ENCODE measurements around the gene ANKDD1A. TPM values are rescaled to one million over a fixed set of nuclear protein-coding genes. Genes with fewer than 3 reads are reported as not detected.

The ANKDD1A gene
- total RNA-seq, 1 donor, result 6.2 TPM

DNA sequence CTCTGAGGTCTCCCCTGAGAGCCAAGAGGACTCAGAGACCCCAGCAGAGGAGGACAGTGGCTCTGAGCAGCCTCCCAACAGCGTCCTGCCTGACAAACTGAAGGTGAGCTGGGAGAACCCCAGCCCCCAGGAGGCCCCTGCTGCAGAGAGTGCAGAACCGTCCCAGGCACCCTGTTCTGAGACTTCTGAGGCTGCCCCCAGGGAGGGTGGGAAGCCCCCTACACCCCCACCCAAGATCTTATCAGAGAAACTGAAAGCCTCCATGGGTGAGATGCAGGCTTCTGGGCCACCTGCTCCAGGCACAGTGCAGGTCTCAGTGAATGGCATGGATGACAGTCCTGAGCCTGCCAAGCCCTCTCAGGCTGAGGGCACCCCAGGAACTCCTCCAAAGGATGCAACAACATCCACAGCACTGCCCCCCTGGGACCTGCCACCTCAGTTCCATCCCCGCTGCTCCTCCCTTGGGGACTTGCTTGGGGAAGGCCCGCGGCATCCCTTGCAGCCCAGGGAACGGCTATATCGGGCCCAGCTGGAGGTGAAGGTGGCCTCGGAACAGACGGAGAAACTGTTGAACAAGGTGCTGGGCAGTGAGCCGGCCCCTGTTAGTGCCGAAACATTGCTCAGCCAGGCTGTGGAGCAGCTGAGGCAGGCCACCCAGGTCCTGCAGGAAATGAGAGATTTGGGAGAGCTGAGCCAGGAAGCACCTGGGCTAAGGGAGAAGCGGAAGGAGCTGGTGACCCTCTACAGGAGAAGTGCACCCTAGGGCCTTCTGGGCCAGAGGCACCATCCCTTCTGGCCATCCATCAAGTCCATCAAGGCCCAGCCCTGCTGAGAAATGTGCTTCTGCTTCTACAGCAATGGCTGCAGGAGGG lies 46.3 kb upstream of the ANKDD1A start:
- H3K27me3 ChIP-seq (ENCODE audit: insufficient read depth, low read length), result no peaks in the 10 kb centered on the region
- H3K4me1 ChIP-seq (ENCODE audit: insufficient read depth, low read length), result peaks cover 11% of the 10 kb centered on the region
- H3K4me3 ChIP-seq (ENCODE audit: insufficient read depth, low read length), result no peak overlapping the region
- H3K4me2 ChIP-seq (ENCODE audit: insufficient read depth, low read length), result no peak overlapping the region
- DNase-seq (ENCODE audit: insufficient read length, low spot score, missing footprints), result no peak
- H3K79me2 ChIP-seq (ENCODE audit: insufficient read depth, low read length), result peaks cover 24% of the 10 kb centered on the region
- no peak overlapping the region for H2AFZ ChIP-seq (ENCODE audit: low read length)
- peaks cover 8% of the 10 kb centered on the region for H4K20me1 ChIP-seq (ENCODE audit: insufficient read depth, low read length)
- H3K27ac ChIP-seq (ENCODE audit: low read depth, low read length), result no peak overlapping the region
- TF ChIP-seq, protein P1, sequence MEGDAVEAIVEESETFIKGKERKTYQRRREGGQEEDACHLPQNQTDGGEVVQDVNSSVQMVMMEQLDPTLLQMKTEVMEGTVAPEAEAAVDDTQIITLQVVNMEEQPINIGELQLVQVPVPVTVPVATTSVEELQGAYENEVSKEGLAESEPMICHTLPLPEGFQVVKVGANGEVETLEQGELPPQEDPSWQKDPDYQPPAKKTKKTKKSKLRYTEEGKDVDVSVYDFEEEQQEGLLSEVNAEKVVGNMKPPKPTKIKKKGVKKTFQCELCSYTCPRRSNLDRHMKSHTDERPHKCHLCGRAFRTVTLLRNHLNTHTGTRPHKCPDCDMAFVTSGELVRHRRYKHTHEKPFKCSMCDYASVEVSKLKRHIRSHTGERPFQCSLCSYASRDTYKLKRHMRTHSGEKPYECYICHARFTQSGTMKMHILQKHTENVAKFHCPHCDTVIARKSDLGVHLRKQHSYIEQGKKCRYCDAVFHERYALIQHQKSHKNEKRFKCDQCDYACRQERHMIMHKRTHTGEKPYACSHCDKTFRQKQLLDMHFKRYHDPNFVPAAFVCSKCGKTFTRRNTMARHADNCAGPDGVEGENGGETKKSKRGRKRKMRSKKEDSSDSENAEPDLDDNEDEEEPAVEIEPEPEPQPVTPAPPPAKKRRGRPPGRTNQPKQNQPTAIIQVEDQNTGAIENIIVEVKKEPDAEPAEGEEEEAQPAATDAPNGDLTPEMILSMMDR (IDR thresholded peaks at IDR 0.05; ENCODE audit: extremely low read depth, low read depth, low read length), result no peak
- H3K9me3 ChIP-seq (ENCODE audit: low read depth, low read length), result no peaks in the 10 kb centered on the region
- peaks cover 35% of the 10 kb centered on the region for H3K36me3 ChIP-seq (ENCODE audit: insufficient read depth, low read length)

DNA sequence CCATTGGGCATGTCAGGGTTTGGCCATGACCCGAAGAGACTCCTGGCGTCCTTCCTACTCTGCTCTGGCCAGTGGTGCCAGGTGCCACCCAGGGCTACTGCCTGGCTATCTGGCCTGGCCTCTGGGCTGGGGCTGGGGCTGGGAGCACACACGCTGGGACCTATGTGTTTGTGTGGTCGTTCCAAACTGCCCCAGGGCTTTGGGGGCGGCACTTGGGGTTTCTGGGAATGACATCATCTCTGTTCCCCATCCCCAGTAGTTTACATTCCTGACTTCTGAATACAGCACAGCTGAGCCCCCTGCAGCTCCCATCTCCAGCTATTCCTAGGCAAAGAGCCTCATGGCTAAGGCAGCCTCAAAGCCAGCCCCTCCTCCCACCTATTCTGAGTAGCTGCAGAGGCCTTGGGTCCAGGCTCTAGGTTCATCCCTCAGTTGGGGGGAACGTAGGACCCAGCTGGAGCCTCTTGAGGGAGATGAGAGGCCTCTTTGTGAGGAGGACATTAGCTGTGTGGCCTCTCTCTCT lies 45.6 kb upstream of the ANKDD1A start:
- TF ChIP-seq, protein P1 (IDR thresholded peaks at IDR 0.05; ENCODE audit: extremely low read depth, low read depth, low read length), result no peak
- H3K4me2 ChIP-seq (ENCODE audit: insufficient read depth, low read length), result no peak overlapping the region
- H4K20me1 ChIP-seq (ENCODE audit: insufficient read depth, low read length), result peaks cover 7% of the 10 kb centered on the region
- peaks cover 28% of the 10 kb centered on the region for H3K36me3 ChIP-seq (ENCODE audit: insufficient read depth, low read length)
- peak; percentile 91 for DNase-seq (ENCODE audit: insufficient read length, low spot score, missing footprints)
- H3K79me2 ChIP-seq (ENCODE audit: insufficient read depth, low read length), result peaks cover 17% of the 10 kb centered on the region
- no peak overlapping the region for H2AFZ ChIP-seq (ENCODE audit: low read length)
- peaks cover 11% of the 10 kb centered on the region for H3K4me1 ChIP-seq (ENCODE audit: insufficient read depth, low read length)
- no peaks in the 10 kb centered on the region for H3K9me3 ChIP-seq (ENCODE audit: low read depth, low read length)
- H3K27ac ChIP-seq (ENCODE audit: low read depth, low read length), result no peak overlapping the region
- no peak overlapping the region for H3K4me3 ChIP-seq (ENCODE audit: insufficient read depth, low read length)
- H3K27me3 ChIP-seq (ENCODE audit: insufficient read depth, low read length), result no peaks in the 10 kb centered on the region

DNA sequence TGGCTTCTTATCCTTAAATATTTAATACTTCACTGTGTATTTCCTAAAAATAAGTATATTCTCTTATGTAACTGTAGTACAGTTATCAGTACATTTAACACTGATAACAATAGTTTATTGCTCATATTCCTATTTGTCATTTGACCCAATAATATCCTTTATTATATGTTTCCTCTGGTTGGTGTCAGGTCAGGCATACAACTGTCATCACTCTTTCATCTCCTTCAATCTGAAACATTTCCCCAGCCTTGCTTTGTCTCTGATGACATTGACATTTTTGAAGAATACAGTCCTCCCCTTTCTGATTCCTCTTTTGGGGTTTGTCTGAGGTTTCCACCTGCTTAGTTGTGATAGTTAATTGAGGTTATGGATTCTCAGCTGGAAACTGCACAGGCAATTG lies 42.2 kb upstream of the ANKDD1A start:
- Histone ChIP-seq H3K27me3 (ENCODE audit: insufficient read depth, low read length) (no peaks in the 10 kb centered on the region), H2AFZ (ENCODE audit: low read length) (no peak overlapping the region), H3K36me3 (ENCODE audit: insufficient read depth, low read length) (peaks cover 14% of the 10 kb centered on the region), H3K27ac (ENCODE audit: low read depth, low read length) (no peak overlapping the region), H3K4me3 (ENCODE audit: insufficient read depth, low read length) (no peak overlapping the region), H3K9me3 (ENCODE audit: low read depth, low read length) (no peaks in the 10 kb centered on the region), H3K4me1 (ENCODE audit: insufficient read depth, low read length) (peaks cover 18% of the 10 kb centered on the region), H3K4me2 (ENCODE audit: insufficient read depth, low read length) (no peak overlapping the region), H4K20me1 (ENCODE audit: insufficient read depth, low read length) (no peaks in the 10 kb centered on the region), H3K79me2 (ENCODE audit: insufficient read depth, low read length) (peaks cover 2% of the 10 kb centered on the region)
- TF ChIP-seq, protein P1 (IDR thresholded peaks at IDR 0.05; ENCODE audit: extremely low read depth, low read depth, low read length), result no peak
- no peak for DNase-seq (ENCODE audit: insufficient read length, low spot score, missing footprints)

DNA sequence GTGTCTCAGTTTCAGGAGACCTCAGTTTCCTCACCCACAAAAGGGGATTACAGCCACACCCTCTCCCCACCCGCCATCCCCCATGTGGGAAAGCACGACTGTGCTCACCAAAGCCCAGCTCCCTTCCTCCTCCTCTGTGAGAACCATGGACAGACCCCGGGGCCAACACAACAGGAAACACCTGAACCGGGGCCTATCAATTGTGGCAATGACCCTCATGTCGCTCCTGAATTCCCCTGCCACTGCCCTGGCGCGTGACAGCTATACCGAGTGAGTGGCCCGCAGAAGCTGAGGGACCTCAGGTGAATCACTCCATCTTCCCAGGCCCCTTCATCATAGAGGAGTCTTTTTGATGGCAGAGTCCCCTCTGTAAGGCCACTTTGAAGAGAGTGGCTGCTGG lies 41.3 kb upstream of the ANKDD1A start:
- Histone ChIP-seq H3K27me3 (ENCODE audit: insufficient read depth, low read length) (no peaks in the 10 kb centered on the region), H3K4me3 (ENCODE audit: insufficient read depth, low read length) (no peak overlapping the region), H3K4me1 (ENCODE audit: insufficient read depth, low read length) (peaks cover 18% of the 10 kb centered on the region), H3K27ac (ENCODE audit: low read depth, low read length) (no peak overlapping the region), H3K9me3 (ENCODE audit: low read depth, low read length) (no peaks in the 10 kb centered on the region), H3K79me2 (ENCODE audit: insufficient read depth, low read length) (peaks cover 2% of the 10 kb centered on the region), H3K4me2 (ENCODE audit: insufficient read depth, low read length) (no peak overlapping the region), H3K36me3 (ENCODE audit: insufficient read depth, low read length) (peaks cover 12% of the 10 kb centered on the region), H4K20me1 (ENCODE audit: insufficient read depth, low read length) (no peaks in the 10 kb centered on the region), H2AFZ (ENCODE audit: low read length) (no peak overlapping the region)
- TF ChIP-seq, protein P1 (IDR thresholded peaks at IDR 0.05; ENCODE audit: extremely low read depth, low read depth, low read length), result no peak
- DNase-seq (ENCODE audit: insufficient read length, low spot score, missing footprints), result no peak

All from osteoblast (primary cell).